Mesodermal cell (in vitro differentiated cells): ENCODE results near the gene CUL1.
"Not testable (repeated sequence)": the region's sequence is repeated elsewhere in the genome, so short reads cannot be mapped to it uniquely, and the experiment has no call there.

Source experiments
- H3K27ac ChIP-seq: 2 replicates; pipeline ENCODE4 v1.7.0; 2013; ENCODE audit warnings: mild to moderate bottlenecking, low read depth, low read length, moderate library complexity; ENCODE audit not compliant: severe bottlenecking
- H3K36me3 ChIP-seq: 2 replicates; pipeline ENCODE4 v1.7.1; 2013; ENCODE audit warnings: mild to moderate bottlenecking, low read length, moderate library complexity; ENCODE audit not compliant: control insufficient read depth, insufficient read depth
- H3K4me1 ChIP-seq: one replicate; pipeline ENCODE4 v1.7.1; 2013; ENCODE audit warnings: mild to moderate bottlenecking, low read length; ENCODE audit not compliant: insufficient read depth, control insufficient read depth, poor library complexity, severe bottlenecking
- H3K4me3 ChIP-seq: 2 replicates; pipeline ENCODE4 v1.7.0; 2013; ENCODE audit warnings: low read length, control low read depth, mild to moderate bottlenecking; ENCODE audit not compliant: insufficient read depth, poor library complexity, severe bottlenecking; ENCODE audit errors: extremely low read depth
- H3K9me3 ChIP-seq: 2 replicates; pipeline ENCODE4 v1.7.1; 2013; ENCODE audit warnings: mild to moderate bottlenecking, low read length, moderate library complexity; ENCODE audit not compliant: control insufficient read depth
- WGBS, 2 experiments: methylation state at CpG; one replicate each; pipeline ENCODE4 v1.1.5; 2013; ENCODE audit warnings: missing lambda C conversion rate in 2 of 2; ENCODE audit not compliant: insufficient coverage in 2 of 2; 5-methylcytosine and 5-hydroxymethylcytosine counted together

Gene CUL1

GRCh38 chr7:148696787-148697186, 1.9 kb upstream of the CUL1 start:
- H3K4me3 ChIP-seq: no peak overlapping the region
- WGBS, 2 experiments: 87 to 90% methylated on average over 5 of the region's 5 CpGs
- H3K27ac ChIP-seq: peak overlapping the region; percentile 17
- H3K4me1 ChIP-seq: peaks cover 13% of the 10 kb centered on the region
- no peaks in the 10 kb centered on the region for H3K36me3 ChIP-seq
- H3K9me3 ChIP-seq: no peaks in the 10 kb centered on the region

- H3K9me3 ChIP-seq: no peaks in the 10 kb centered on the region
- peak overlapping the region; percentile 75 for H3K4me3 ChIP-seq
- H3K36me3 ChIP-seq: no peaks in the 10 kb centered on the region
- peak overlapping the region; percentile 92 for H3K27ac ChIP-seq
- 39 to 60% methylated on average over 3 to 4 of the region's 18 CpGs for WGBS, 2 experiments
- H3K4me1 ChIP-seq: peaks cover 18% of the 10 kb centered on the region
These were observed 1.3 kb upstream of the CUL1 start for GRCh38 chr7:148697256-148698006.

- H3K27ac ChIP-seq: peak overlapping the region; percentile 92
These were observed 701 bp upstream of the CUL1 start for GRCh38 chr7:148698007-148698396.

GRCh38 chr7:148699024-148699781, 500 bp downstream of the CUL1 start:
- WGBS, 2 experiments: 0% methylated on average over 98 to 100 of the region's 107 CpGs
- H3K27ac ChIP-seq: peak overlapping the region; percentile 92
- H3K4me1 ChIP-seq: peaks cover 32% of the 10 kb centered on the region
- peak overlapping the region; percentile 75 for H3K4me3 ChIP-seq
- H3K36me3 ChIP-seq: no peaks in the 10 kb centered on the region
- H3K9me3 ChIP-seq: no peaks in the 10 kb centered on the region

More at GRCh38 chr7:148698007-148698396, 701 bp upstream of the CUL1 start:
- Histone ChIP-seq H3K4me1 (peaks cover 24% of the 10 kb centered on the region), H3K36me3 (no peaks in the 10 kb centered on the region), H3K9me3 (no peaks in the 10 kb centered on the region), H3K4me3 (peak overlapping the region; percentile 75)
- WGBS, 2 experiments: 4 to 6% methylated on average over 4 to 12 of the region's 17 CpGs

- peak overlapping the region; percentile 75 for H3K4me3 ChIP-seq
- no peaks in the 10 kb centered on the region for H3K9me3 ChIP-seq
- H3K27ac ChIP-seq: peak overlapping the region; percentile 92
- no peaks in the 10 kb centered on the region for H3K36me3 ChIP-seq
- WGBS, 2 experiments: 0% methylated on average over 28 to 31 of the region's 36 CpGs
- peaks cover 37% of the 10 kb centered on the region for H3K4me1 ChIP-seq
These were observed 1.3 kb downstream of the CUL1 start for GRCh38 chr7:148699782-148700629.

- no peaks in the 10 kb centered on the region for H3K9me3 ChIP-seq
- peak overlapping the region; percentile 75 for H3K4me3 ChIP-seq
- no peaks in the 10 kb centered on the region for H3K36me3 ChIP-seq
- peaks cover 43% of the 10 kb centered on the region for H3K4me1 ChIP-seq
- 0% methylated on average over 1 to 2 of the region's 3 CpGs for WGBS, 2 experiments
- H3K27ac ChIP-seq: peak overlapping the region; percentile 92
These were observed 2.0 kb downstream of the CUL1 start for GRCh38 chr7:148700661-148701064.

GRCh38 chr7:148701414-148701813, 2.7 kb downstream of the CUL1 start:
- no peaks in the 10 kb centered on the region for H3K36me3 ChIP-seq
- peak overlapping the region; percentile 48 for H3K27ac ChIP-seq
- peaks cover 48% of the 10 kb centered on the region for H3K4me1 ChIP-seq
- WGBS, 2 experiments: no CpG with 5 or more reads among the region's 1 CpG
- H3K4me3 ChIP-seq: peak overlapping the region; percentile 75
- H3K9me3 ChIP-seq: no peaks in the 10 kb centered on the region

GRCh38 chr7:148702876-148703670, 4.4 kb downstream of the CUL1 start:
- 86 to 94% methylated on average over 6 to 10 of the region's 11 CpGs for WGBS, 2 experiments
- H3K9me3 ChIP-seq: no peaks in the 10 kb centered on the region
- H3K4me1 ChIP-seq: peaks cover 48% of the 10 kb centered on the region
- no peak overlapping the region for H3K4me3 ChIP-seq
- no peaks in the 10 kb centered on the region for H3K36me3 ChIP-seq
- H3K27ac ChIP-seq: no peak overlapping the region

- 86 to 93% methylated on average over 1 to 3 of the region's 8 CpGs for WGBS, 2 experiments
- not testable (repeated sequence) for H3K27ac ChIP-seq, H3K36me3 ChIP-seq, H3K4me3 ChIP-seq, H3K9me3 ChIP-seq
- H3K4me1 ChIP-seq: peaks cover 48% of the 10 kb centered on the region
These were observed 4.9 kb downstream of the CUL1 start for GRCh38 chr7:148703671-148703962.

GRCh38 chr7:148704189-148704588, 5.5 kb downstream of the CUL1 start:
- H3K36me3 ChIP-seq: no peaks in the 10 kb centered on the region
- 100% methylated on average over 1 of the region's 3 CpGs for WGBS, 2 experiments
- no peak overlapping the region for H3K27ac ChIP-seq
- H3K4me3 ChIP-seq: no peak overlapping the region
- H3K9me3 ChIP-seq: no peaks in the 10 kb centered on the region
- peaks cover 48% of the 10 kb centered on the region for H3K4me1 ChIP-seq
